GM18519 (cell line): ENCODE measurements around the gene SLC5A6.
"Not testable (repeated sequence)": the region's sequence is repeated elsewhere in the genome, so short reads cannot be mapped to it uniquely, and the experiment has no call there.

Experiments
- ATAC-seq: cut with Tn5 transposase; IDR thresholded peaks from one replicate; pipeline ENCODE4 v1.9.1; 2021; ENCODE audit warnings: mild to moderate bottlenecking, moderate library complexity; ENCODE audit not compliant: unreplicated experiment, low FRiP score

The SLC5A6 gene

GRCh38 chr2:27177441-27178351 is 34.4 kb downstream of the SLC5A6 start:
- ATAC-seq: no peak

DNA sequence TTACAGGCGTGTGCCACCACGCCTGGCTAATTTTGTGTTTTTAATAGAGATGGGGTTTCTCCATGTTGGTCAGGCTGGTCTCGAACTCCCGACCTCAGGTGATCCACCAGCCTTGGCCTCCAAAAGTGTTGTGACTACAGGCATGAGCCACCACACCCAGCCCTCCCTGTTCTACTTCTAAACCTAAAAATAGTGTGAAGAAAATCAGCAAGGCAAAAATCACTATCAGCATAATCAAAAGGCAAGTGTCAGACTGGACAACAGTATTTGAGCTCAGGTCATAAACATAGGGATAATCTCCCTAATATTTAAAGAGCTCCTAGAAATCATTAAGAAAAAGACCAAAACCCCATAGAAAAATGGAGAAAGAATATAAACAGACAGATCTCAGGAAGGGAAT is 36.3 kb downstream of the SLC5A6 start:
- ATAC-seq: not testable (repeated sequence)

GRCh38 chr2:27175330-27175729 is 36.7 kb downstream of the SLC5A6 start:
- ATAC-seq: no peak

DNA sequence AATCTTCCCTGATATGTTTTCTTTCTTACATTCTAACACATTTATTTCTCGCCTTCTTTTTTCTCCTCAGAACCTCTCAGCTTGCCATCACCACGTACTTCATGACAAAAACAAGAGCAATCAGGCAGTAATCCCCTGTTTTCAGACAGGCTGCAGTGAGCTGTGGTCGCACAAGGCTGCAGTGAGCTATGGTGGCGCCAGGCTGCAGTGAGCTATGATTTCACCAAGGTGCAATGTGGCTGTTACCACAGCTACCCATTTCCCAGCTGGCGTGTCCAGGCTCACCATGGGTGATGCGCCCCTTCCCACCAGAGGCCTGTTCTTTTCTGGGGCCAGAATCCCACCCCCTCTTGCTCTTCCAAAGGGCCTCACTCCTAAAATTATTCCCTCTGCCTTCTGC is 37.4 kb downstream of the SLC5A6 start:
- no peak for ATAC-seq

GRCh38 chr2:27171351-27171848 is 40.7 kb downstream of the SLC5A6 start:
- no peak for ATAC-seq

- no peak for ATAC-seq
Observed at GRCh38 chr2:27170581-27171337, 41.3 kb downstream of the SLC5A6 start.

GRCh38 chr2:27164960-27165763 is 46.9 kb downstream of the SLC5A6 start:
- ATAC-seq: no peak

DNA sequence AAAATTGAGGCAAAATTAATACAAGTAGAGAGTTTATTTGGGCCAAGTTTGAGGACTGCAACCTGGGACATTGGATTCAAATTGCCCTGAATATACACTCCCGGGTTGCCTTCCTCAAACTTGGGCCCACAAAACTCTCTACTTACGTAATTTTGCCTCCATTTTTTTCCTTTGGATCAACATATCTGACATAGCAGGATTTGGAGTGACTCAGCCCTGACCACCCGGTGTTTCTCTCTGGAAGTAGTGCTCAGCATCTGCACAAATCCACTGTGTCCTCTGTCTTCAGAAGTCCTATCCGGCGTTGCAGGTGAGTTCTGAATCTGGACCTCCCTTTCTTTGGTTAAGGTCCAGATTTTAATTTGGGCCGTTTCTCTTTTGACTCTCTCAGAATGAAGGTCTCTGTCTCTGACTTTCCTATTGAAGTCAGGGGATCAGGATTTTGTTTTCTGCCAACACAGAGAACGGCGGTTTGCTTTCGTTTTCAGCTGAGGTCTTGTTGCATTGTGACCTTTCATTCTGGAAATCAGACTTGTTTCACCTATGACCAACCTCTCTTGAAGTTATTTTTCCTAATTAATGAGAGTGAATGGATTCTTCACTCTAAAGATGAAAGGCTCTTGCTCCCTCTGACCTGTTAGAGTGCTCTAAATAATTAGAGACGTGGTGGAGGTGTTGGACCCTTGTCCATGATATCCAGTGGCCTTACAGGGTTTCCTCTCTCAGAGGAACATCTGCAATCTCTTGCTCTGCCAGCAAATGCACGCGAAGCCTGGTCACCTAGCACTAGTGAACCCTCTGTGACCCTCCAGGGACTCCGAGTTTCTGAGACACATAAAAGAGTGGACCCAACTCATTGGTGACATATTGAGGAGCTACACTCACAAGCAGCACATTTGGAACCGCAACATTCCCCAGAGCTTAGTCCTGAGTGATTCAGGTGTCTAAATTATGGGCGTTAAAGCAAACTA is 49.6 kb downstream of the SLC5A6 start:
- no peak for ATAC-seq

DNA sequence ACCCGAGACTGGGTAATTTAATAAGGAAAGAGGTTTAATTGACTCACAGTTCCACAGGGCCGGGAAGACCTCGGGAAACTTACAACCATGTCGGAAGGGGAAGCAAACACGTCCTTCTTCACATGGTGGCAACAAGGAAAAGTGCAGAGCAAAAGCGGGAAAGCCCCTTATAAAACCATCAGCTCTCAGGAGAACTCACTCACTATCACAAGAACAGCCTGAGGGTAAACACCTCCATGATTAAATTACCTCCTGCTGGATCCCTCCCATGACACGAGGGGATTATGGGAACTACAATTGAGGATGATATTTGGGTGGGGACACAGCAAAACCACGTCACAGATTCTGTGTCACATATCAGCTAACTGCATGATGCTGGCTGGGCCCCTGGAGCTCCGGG is 51.9 kb downstream of the SLC5A6 start:
- ATAC-seq: no peak

- no peak for ATAC-seq
Observed at GRCh38 chr2:27159271-27159670, 52.8 kb downstream of the SLC5A6 start.

GRCh38 chr2:27158468-27158867 is 53.6 kb downstream of the SLC5A6 start:
- no peak for ATAC-seq

DNA sequence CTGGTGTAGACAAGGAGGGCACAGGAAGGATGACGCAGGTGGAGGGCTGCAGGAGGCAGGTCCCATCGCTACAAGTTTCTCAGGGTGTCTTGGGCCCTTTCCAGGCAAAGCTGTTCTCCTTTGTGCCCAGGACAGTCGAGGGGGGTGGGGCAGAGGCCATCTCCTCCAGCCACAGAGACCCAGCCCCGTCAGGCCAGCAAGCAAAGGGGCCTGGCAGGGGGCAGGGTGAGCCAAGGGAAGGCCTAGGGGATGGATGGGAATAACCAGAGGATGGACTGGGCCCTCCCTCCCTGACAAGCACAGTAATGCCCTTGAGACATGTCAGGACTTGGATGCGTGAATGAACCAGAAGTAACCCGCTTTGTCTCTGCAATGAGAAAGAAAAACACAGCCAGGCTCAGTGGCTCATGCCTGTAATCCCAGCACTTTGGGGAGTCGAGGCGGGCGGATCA is 57.0 kb downstream of the SLC5A6 start:
- ATAC-seq: no peak

DNA sequence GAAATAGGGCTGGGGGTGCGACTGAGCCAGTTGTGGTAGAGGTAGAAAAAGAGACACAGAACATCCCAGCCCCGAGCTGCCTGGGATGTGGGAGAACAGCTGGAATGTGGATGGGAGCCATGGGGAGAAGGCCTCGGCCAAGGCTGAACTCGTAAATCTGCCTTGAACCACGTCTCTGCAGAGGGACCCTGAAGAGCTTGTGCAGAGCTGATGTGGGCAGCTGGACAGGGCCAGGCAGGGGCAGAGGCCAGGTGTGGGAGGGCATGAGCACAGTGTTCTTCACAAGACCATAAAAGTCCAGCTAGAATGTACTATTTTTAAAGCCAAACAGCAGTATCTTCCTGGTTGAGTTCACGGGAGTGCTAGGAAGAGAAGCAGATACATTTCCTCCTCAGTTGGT is 57.6 kb downstream of the SLC5A6 start:
- no peak for ATAC-seq

DNA sequence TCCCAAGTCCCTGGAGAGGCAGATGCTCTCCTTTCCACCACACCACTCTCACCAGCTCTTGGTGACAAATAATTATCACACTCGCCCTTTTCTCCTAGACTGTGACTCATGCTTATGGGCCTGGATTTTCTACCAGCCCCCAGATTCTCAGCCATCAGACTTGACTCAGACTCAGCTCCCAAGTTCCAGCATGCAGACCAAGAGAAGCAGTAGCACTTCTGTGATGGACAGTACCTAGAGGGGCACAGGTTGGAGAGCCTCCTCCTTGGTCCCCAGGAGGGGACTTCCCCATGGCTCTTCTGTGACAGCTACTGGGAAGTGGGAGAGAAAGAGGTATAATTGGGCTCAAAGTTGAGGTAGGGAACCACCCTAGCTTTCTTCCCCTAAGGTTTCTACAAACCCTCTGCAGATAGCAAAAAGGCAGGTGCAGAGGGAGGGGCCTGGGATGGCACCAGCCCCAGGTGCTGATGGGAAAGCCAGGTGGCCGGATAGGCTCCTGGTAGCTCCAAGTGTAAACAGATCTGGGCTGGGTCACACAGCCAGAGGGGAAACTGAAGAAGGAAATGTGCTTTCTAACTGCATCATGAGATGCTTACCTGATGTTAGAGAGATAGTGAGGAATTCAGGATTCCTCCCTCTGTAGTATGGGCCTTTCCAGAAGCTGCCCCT is 59.1 kb downstream of the SLC5A6 start:
- no peak for ATAC-seq

- no peak for ATAC-seq
Observed at GRCh38 chr2:27152102-27152795, 59.8 kb downstream of the SLC5A6 start.

GRCh38 chr2:27150639-27151230 is 61.3 kb downstream of the SLC5A6 start:
- no peak for ATAC-seq
